ENCODE measurements around the gene MANEAL. TPM values are rescaled to one million over a fixed set of nuclear protein-coding genes. Genes with fewer than 3 reads are reported as not detected.

MANEAL gene
- total RNA-seq, 1 donor from 2014 or later = 3.1 TPM

- Mint-ChIP-seq H3K9me3 (no peaks in the 10 kb centered on the region), H3K4me1 (peaks cover 15% of the 10 kb centered on the region), H3K36me3 (ENCODE audit: low read depth) (peaks cover 60% of the 10 kb centered on the region), H3K4me3 (no peak overlapping the region), H3K27ac (no peak overlapping the region), H3K27me3 (no peaks in the 10 kb centered on the region)
- intact Hi-C loops (cut with micrococcal nuclease) = no loop called here
- no peak for DNase-seq
Measured at GRCh38 chr1:37802439-37802838, 8.8 kb downstream of the MANEAL start.

GRCh38 chr1:37807220-37807554 lies 13.5 kb downstream of the MANEAL start:
- peak overlapping the region; percentile 81 for H3K27ac Mint-ChIP-seq
- no peaks in the 10 kb centered on the region for H3K27me3 Mint-ChIP-seq

GRCh38 chr1:37807555-37808368 lies 14.1 kb downstream of the MANEAL start, which contains the start of the genes C1orf122 and YRDC:
TSS of gene C1orf122 (plus strand) at chr1:37807790. CDS start at chr1:37808405, 615 bp downstream.
TSS of gene YRDC (minus strand) at chr1:37808208. CDS start at chr1:37808180, 28 bp downstream.
- H3K27ac Mint-ChIP-seq = peak within 1 kb of the TSS; percentile 98
- DNase-seq = peak; percentile 98
- peaks cover 31% of the 10 kb centered on the region for H3K4me1 Mint-ChIP-seq
- H3K36me3 Mint-ChIP-seq (ENCODE audit: low read depth) = peaks cover 48% of the 10 kb centered on the region
- intact Hi-C loops (cut with micrococcal nuclease) = loop anchor here (1.0 to 5.0 kb wide), 5 partner anchors 12 to 330 kb away; partner anchors contain the start of gene CDCA8
- peak within 1 kb of the TSS; percentile 98 for H3K4me3 Mint-ChIP-seq
- H3K27me3 Mint-ChIP-seq = no peaks in the 10 kb centered on the region
- H3K9me3 Mint-ChIP-seq = no peaks in the 10 kb centered on the region

More at GRCh38 chr1:37807220-37807554, 13.5 kb downstream of the MANEAL start:
- intact Hi-C loops (cut with micrococcal nuclease) = loop anchor here (5.0 kb wide), 1 partner anchor 330 kb away; no protein-coding TSS in a partner anchor
- Mint-ChIP-seq H3K9me3 (no peaks in the 10 kb centered on the region), H3K4me1 (peaks cover 31% of the 10 kb centered on the region), H3K36me3 (ENCODE audit: low read depth) (peaks cover 54% of the 10 kb centered on the region), H3K4me3 (peak overlapping the region; percentile 98)
- DNase-seq = no peak

GRCh38 chr1:37808369-37809319 lies 15.0 kb downstream of the MANEAL start:
- H3K36me3 Mint-ChIP-seq (ENCODE audit: low read depth) = peaks cover 45% of the 10 kb centered on the region
- peak; percentile 87 for DNase-seq
- no peaks in the 10 kb centered on the region for H3K27me3 Mint-ChIP-seq

GRCh38 chr1:37809942-37810341 lies 16.3 kb downstream of the MANEAL start:
- H3K27ac Mint-ChIP-seq = no peak overlapping the region
- H3K9me3 Mint-ChIP-seq = no peaks in the 10 kb centered on the region
- intact Hi-C loops (cut with micrococcal nuclease) = loop anchor here (5.0 kb wide), 2 partner anchors 122 to 333 kb away; no protein-coding TSS in a partner anchor
- H3K36me3 Mint-ChIP-seq (ENCODE audit: low read depth) = peaks cover 42% of the 10 kb centered on the region
- no peak overlapping the region for H3K4me3 Mint-ChIP-seq
- peaks cover 29% of the 10 kb centered on the region for H3K4me1 Mint-ChIP-seq
- DNase-seq = no peak
- no peaks in the 10 kb centered on the region for H3K27me3 Mint-ChIP-seq

More at GRCh38 chr1:37808369-37809319, 15.0 kb downstream of the MANEAL start:
- no peaks in the 10 kb centered on the region for H3K9me3 Mint-ChIP-seq
- intact Hi-C loops (cut with micrococcal nuclease) = loop anchor here (1.0 to 5.0 kb wide), 5 partner anchors 13 to 331 kb away; partner anchors contain the start of gene CDCA8
- peak overlapping the region; percentile 98 for H3K4me3 Mint-ChIP-seq
- peaks cover 31% of the 10 kb centered on the region for H3K4me1 Mint-ChIP-seq
- peak overlapping the region; percentile 98 for H3K27ac Mint-ChIP-seq

GRCh38 chr1:37811027-37811655 lies 17.5 kb downstream of the MANEAL start:
- Mint-ChIP-seq H3K4me1 (peaks cover 27% of the 10 kb centered on the region), H3K27me3 (no peaks in the 10 kb centered on the region)
- intact Hi-C loops (cut with micrococcal nuclease) = loop anchor here (5.0 kb wide), 1 partner anchor 121 kb away; no protein-coding TSS in a partner anchor

GRCh38 chr1:37813529-37814145 lies 20.0 kb downstream of the MANEAL start:
- Mint-ChIP-seq H3K4me1 (peaks cover 18% of the 10 kb centered on the region), H3K36me3 (ENCODE audit: low read depth) (peaks cover 24% of the 10 kb centered on the region), H3K27me3 (no peaks in the 10 kb centered on the region), H3K9me3 (no peaks in the 10 kb centered on the region), H3K4me3 (no peak overlapping the region), H3K27ac (peak overlapping the region; percentile 11)
- no peak for DNase-seq
- intact Hi-C loops (cut with micrococcal nuclease) = loop anchor here (5.0 kb wide), 1 partner anchor 119 kb away; no protein-coding TSS in a partner anchor

More at GRCh38 chr1:37811027-37811655, 17.5 kb downstream of the MANEAL start:
- peak; percentile 91 for DNase-seq
- Mint-ChIP-seq H3K27ac (peak overlapping the region; percentile 34), H3K36me3 (ENCODE audit: low read depth) (peaks cover 37% of the 10 kb centered on the region), H3K4me3 (peak overlapping the region; percentile 12), H3K9me3 (no peaks in the 10 kb centered on the region)

- Mint-ChIP-seq H3K4me1 (peaks cover 14% of the 10 kb centered on the region), H3K9me3 (no peaks in the 10 kb centered on the region), H3K4me3 (no peak overlapping the region), H3K36me3 (ENCODE audit: low read depth) (peaks cover 22% of the 10 kb centered on the region), H3K27ac (peak overlapping the region; percentile 19), H3K27me3 (no peaks in the 10 kb centered on the region)
- no peak for DNase-seq
- intact Hi-C loops (cut with micrococcal nuclease) = loop anchor here (5.0 kb wide), 1 partner anchor 118 kb away; no protein-coding TSS in a partner anchor
Measured at GRCh38 chr1:37814252-37814651, 20.6 kb downstream of the MANEAL start.

- H3K9me3 Mint-ChIP-seq = no peaks in the 10 kb centered on the region
- no peak overlapping the region for H3K27ac Mint-ChIP-seq
- peaks cover 38% of the 10 kb centered on the region for H3K36me3 Mint-ChIP-seq (ENCODE audit: low read depth)
- no peak overlapping the region for H3K4me3 Mint-ChIP-seq
- no peak for DNase-seq
- intact Hi-C loops (cut with micrococcal nuclease) = no loop called here
- H3K4me1 Mint-ChIP-seq = no peaks in the 10 kb centered on the region
- no peaks in the 10 kb centered on the region for H3K27me3 Mint-ChIP-seq
Measured at GRCh38 chr1:37817481-37817880, 23.8 kb downstream of the MANEAL start.

GRCh38 chr1:37821481-37821880 lies 27.8 kb downstream of the MANEAL start:
- H3K27me3 Mint-ChIP-seq = no peaks in the 10 kb centered on the region
- DNase-seq = no peak
- intact Hi-C loops (cut with micrococcal nuclease) = no loop called here
- H3K4me1 Mint-ChIP-seq = peaks cover 9% of the 10 kb centered on the region
- H3K27ac Mint-ChIP-seq = no peak overlapping the region
- no peak overlapping the region for H3K4me3 Mint-ChIP-seq
- peaks cover 43% of the 10 kb centered on the region for H3K36me3 Mint-ChIP-seq (ENCODE audit: low read depth)
- no peaks in the 10 kb centered on the region for H3K9me3 Mint-ChIP-seq

GRCh38 chr1:37822906-37823815 lies 29.5 kb downstream of the MANEAL start:
- Mint-ChIP-seq H3K36me3 (ENCODE audit: low read depth) (peaks cover 53% of the 10 kb centered on the region), H3K4me1 (peaks cover 9% of the 10 kb centered on the region), H3K4me3 (no peak overlapping the region), H3K27me3 (no peaks in the 10 kb centered on the region), H3K9me3 (no peaks in the 10 kb centered on the region), H3K27ac (peak overlapping the region; percentile 59)
- DNase-seq = no peak
- intact Hi-C loops (cut with micrococcal nuclease) = no loop called here

GRCh38 chr1:37824001-37824400 lies 30.4 kb downstream of the MANEAL start:
- Mint-ChIP-seq H3K27ac (no peak overlapping the region), H3K4me3 (no peak overlapping the region), H3K27me3 (no peaks in the 10 kb centered on the region), H3K9me3 (no peaks in the 10 kb centered on the region), H3K36me3 (ENCODE audit: low read depth) (peaks cover 55% of the 10 kb centered on the region), H3K4me1 (peaks cover 9% of the 10 kb centered on the region)
- intact Hi-C loops (cut with micrococcal nuclease) = no loop called here
- DNase-seq = no peak

Data from activated CD4-positive, alpha-beta T cell treated with anti-CD3 and anti-CD28 coated beads, Interleukin-2, amount 10 ng/mL, durations not matched to agents 24 days and 14 days (primary cell).